Esophagus muscularis mucosa (tissue), 4 donors: ENCODE results near the gene CNGB1. TPM values are rescaled to one million over a fixed set of nuclear protein-coding genes. Genes with fewer than 3 reads are reported as not detected.

ENCODE experiments used
- DNase-seq: peaks from one replicate; pipeline ENCODE4 v3.0.0-alpha.2; 2017; ENCODE audit errors: extremely low spot score
- H3K27ac ChIP-seq, 4 donors: fragments of 200-600 bp; sonication (generic); replicated peaks in 1 of 4; 1 replicate in 3 of 4; 2 replicates in 1 of 4; pipeline ENCODE4 v1.5.1; 2016 to 2019; ENCODE audit warnings: mild to moderate bottlenecking in 1 of 4
- H3K27me3 ChIP-seq, 4 donors: fragments of 200-600 bp; sonication (generic); one replicate each; pipeline versions ENCODE4 v1.5.1 to v1.6.0; 2016 to 2019
- H3K36me3 ChIP-seq, 4 donors: fragments of 200-600 bp; sonication (generic); one replicate each; pipeline ENCODE4 v1.5.1; 2016 to 2019
- H3K4me1 ChIP-seq, 4 donors: fragments of 200-600 bp; sonication (generic); one replicate each; pipeline ENCODE4 v1.5.1; 2016 to 2019
- H3K4me3 ChIP-seq, 4 donors: fragments of 200-600 bp; sonication (generic); 1 replicate in 2 of 4; 2 replicates in 2 of 4; pipeline ENCODE4 v1.5.1; 2016 to 2019; ENCODE audit warnings: mild to moderate bottlenecking in 4 of 4, moderate library complexity in 1 of 4
- H3K9me3 ChIP-seq, 4 donors: fragments of 200-600 bp; sonication (generic); 1 replicate in 3 of 4; 2 replicates in 1 of 4; pipeline ENCODE4 v1.5.1; 2016 to 2019
- CTCF ChIP-seq, 3 experiments: fragments of 200-600 bp in 2 of 3; fragments of 450-650 bp in 1 of 3; sonication (generic) in 2 of 3; IDR thresholded peaks; one replicate each; pipeline ENCODE4 v1.5.1; 2017 to 2019; ENCODE audit warnings: antibody characterized with exemption in 3 of 3, mild to moderate bottlenecking in 2 of 3, moderate library complexity in 1 of 3
- EP300 ChIP-seq: sonication (generic); formaldehyde crosslinking; IDR thresholded peaks from one replicate; pipeline ENCODE4 v1.6.1; 2017; ENCODE audit warnings: antibody characterized with exemption
- POLR2A ChIP-seq: fragments of 450-650 bp; IDR thresholded peaks from one replicate; pipeline ENCODE4 v1.6.1; 2017; ENCODE audit warnings: antibody characterized with exemption, moderate library complexity, mild to moderate bottlenecking, low read depth
- POLR2AphosphoS5 ChIP-seq, 2 donors: sonication (generic); formaldehyde crosslinking; IDR thresholded peaks; one replicate each; pipeline ENCODE4 v1.6.1; 2017; ENCODE audit warnings: antibody characterized with exemption in 2 of 2
- WGBS: methylation state at CpG from one replicate; pipeline ENCODE4 v1.1.5; 2018; 5-methylcytosine and 5-hydroxymethylcytosine counted together
- intact Hi-C: fragments of 100-400 bp; cut with DNase I; formaldehyde crosslinking; loops from one replicate; pipeline ENCODE4 v1.15.1; 2023
- total RNA-seq, 4 donors: library from RNA; depleted of rRNA; stranded (reverse); fragments of >200 nt; gene quantifications; one replicate each; pipeline versions ENCODE4 v1.1.0 to v1.2.1, GENCODE V29; 2016

CNGB1 gene
- total RNA-seq, 4 donors from 2014 or later, result under 0.01 to 0.97 (median 0.31) TPM

GRCh38 chr16:57940382-57940966, 30.5 kb downstream of the CNGB1 start:
- H3K4me1 ChIP-seq, result peaks cover 15 to 23% (median 19%) of the 10 kb centered on the region in 4 donors
- TF ChIP-seq POLR2AphosphoS5 (IDR thresholded peaks at IDR 0.05), result no peak
- no peak for TF ChIP-seq CTCF (IDR thresholded peaks at IDR 0.05)
- TF ChIP-seq EP300, result no peak
- no peak for TF ChIP-seq POLR2A
- no peaks in the 10 kb centered on the region for H3K36me3 ChIP-seq
- no peaks in the 10 kb centered on the region for H3K9me3 ChIP-seq
- H3K27ac ChIP-seq, result no peak overlapping the region
- intact Hi-C loops, result no loop called here
- no peak overlapping the region for H3K4me3 ChIP-seq
- DNase-seq, result no peak
- peaks cover 0 to 9% (median 0%) of the 10 kb centered on the region in 4 donors for H3K27me3 ChIP-seq
- WGBS, result 90% methylated on average over 5 of the region's 5 CpGs

- Histone ChIP-seq H3K4me3 (no peak overlapping the region), H3K36me3 (no peaks in the 10 kb centered on the region), H3K27ac (no peak overlapping the region), H3K4me1 (peaks cover 15 to 23% (median 19%) of the 10 kb centered on the region in 4 donors), H3K9me3 (no peaks in the 10 kb centered on the region), H3K27me3 (peaks cover 0 to 9% (median 0%) of the 10 kb centered on the region in 4 donors)
- TF ChIP-seq CTCF (IDR thresholded peaks at IDR 0.05) (no peak), POLR2A (no peak), EP300 (no peak), POLR2AphosphoS5 (IDR thresholded peaks at IDR 0.05) (no peak)
- DNase-seq, result no peak
- intact Hi-C loops, result no loop called here
- WGBS, result 94% methylated on average over 10 of the region's 10 CpGs
These were observed 31.1 kb downstream of the CNGB1 start for GRCh38 chr16:57939872-57940224.

GRCh38 chr16:57938936-57939871, 31.7 kb downstream of the CNGB1 start:
- Histone ChIP-seq H3K27me3 (peaks cover 0 to 9% (median 0%) of the 10 kb centered on the region in 4 donors), H3K36me3 (no peaks in the 10 kb centered on the region), H3K27ac (peak overlapping the region in 1 of 4 donors; percentile 19), H3K4me1 (peaks cover 15 to 23% (median 19%) of the 10 kb centered on the region in 4 donors), H3K9me3 (no peaks in the 10 kb centered on the region), H3K4me3 (no peak overlapping the region)
- intact Hi-C loops, result no loop called here
- WGBS, result 59% methylated on average over 11 of the region's 13 CpGs
- no peak for DNase-seq
- TF ChIP-seq CTCF (IDR thresholded peaks at IDR 0.05), result no peak

- WGBS, result 95% methylated on average over 6 of the region's 6 CpGs
- Histone ChIP-seq H3K9me3 (no peaks in the 10 kb centered on the region), H3K27me3 (peaks cover 0 to 9% (median 0%) of the 10 kb centered on the region in 4 donors), H3K36me3 (no peaks in the 10 kb centered on the region), H3K4me3 (no peak overlapping the region), H3K4me1 (peaks cover 15 to 23% (median 19%) of the 10 kb centered on the region in 4 donors), H3K27ac (peak overlapping the region in 1 of 4 donors; percentile 19)
- no peak for DNase-seq
- TF ChIP-seq POLR2AphosphoS5 (IDR thresholded peaks at IDR 0.05), result no peak
- no peak for TF ChIP-seq EP300
- no peak for TF ChIP-seq CTCF (IDR thresholded peaks at IDR 0.05)
- no peak for TF ChIP-seq POLR2A
- intact Hi-C loops, result no loop called here
These were observed 32.4 kb downstream of the CNGB1 start for GRCh38 chr16:57938484-57938883.
